GM21528 (cell line): ENCODE measurements around the gene ZMYND8.

ENCODE experiments used
- ATAC-seq: cut with Tn5 transposase; IDR thresholded peaks from one replicate; pipeline ENCODE4 v1.9.1; 2021; ENCODE audit warnings: mild to moderate bottlenecking, moderate library complexity; ENCODE audit not compliant: unreplicated experiment, low FRiP score

Gene ZMYND8

DNA sequence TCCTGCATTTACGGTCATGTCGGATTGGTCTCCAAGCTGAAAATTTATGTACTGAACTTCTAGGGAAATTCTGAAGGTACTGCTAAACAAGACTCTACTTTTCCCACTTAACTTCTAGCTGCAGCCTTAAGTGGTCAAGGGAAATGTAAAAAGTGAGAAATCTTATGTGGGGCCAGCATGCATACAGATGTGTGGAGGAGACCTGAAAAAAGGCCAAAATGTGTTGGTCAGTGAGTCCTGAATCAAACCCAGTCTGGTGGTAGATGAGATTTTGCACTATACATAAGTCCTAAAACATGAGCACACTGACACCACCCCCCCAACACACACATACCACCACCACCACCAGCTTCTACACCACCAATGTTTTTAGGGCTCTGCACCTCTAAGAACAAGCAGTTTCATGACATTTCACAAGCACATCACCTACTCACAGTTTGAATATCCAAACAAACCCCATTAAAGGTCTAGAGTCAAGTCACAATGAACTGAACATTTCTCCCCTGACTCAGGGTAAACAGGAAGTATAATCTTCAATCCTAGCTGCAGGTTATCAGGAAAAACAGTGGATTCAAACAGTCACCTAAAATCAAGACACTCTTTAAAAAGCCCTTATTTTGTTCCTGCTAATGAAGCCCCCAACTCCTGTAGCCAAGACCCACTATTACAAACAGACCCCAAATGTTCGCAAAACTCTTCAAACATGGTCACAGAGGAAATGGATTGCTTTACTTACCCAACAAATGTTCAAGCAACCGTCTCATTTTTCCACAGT lies 1.6 kb downstream of the ZMYND8 start:
- ATAC-seq: no peak

- ATAC-seq: no peak
Observed at GRCh38 chr20:47354464-47354713, 2.1 kb downstream of the ZMYND8 start.

DNA sequence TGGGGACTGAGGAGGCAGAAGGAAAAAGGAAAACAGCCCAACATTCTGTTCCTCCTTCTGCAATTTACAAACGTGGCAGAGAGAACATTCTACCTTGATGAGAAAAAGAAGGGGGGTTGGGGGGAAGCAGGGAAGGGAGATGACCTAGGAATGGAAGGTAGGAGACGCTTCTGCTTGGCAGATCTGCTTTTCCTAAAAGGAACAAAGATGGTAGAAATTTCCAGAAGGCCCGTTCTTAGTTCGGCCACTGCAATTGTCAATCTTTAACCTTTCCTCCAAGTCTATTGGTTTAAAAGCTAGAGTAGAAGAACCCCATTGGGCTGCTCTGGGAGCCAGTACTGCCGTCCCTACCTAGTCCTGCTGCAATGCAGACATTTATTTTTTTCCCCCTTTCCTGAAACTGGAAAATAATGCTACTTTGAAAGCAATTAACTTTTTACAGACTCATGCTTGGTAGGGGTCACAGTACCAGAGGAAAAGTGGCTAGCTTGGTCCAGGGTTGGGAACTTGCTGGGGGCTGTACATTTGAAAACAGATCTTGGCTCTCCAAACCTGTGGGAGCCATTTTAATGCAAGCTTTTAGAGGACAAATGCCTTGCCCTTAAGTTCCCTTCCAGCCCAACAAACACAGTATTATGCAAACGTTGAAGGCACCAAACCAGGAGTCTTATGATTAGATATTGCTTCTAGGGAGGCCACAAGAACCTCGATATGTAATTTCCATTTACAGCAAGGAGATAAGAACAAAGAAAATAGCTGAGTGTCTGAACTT lies 2.6 kb downstream of the ZMYND8 start:
- no peak for ATAC-seq

DNA sequence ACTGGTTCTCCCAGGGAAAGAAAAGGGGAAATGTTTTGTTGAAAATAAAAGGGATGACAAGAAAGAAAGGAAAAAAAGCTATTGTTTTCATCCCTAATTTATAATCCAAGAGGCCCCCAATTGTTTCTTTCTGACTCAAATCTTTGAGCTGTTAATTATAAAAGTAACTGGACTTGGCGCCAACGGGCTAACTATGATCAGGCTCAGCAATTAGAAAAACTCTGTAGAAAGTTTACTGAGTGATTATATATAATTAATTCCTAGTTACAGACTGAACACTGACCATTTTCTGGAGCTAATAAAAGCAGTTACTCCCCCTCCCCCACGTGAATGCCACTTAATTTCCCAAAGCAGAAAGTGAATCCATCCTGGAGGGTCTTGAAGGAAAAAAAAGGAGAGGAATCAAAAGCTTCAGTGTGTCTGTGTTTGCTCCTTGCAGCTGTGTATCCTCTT lies 3.2 kb downstream of the ZMYND8 start:
- ATAC-seq: no peak

DNA sequence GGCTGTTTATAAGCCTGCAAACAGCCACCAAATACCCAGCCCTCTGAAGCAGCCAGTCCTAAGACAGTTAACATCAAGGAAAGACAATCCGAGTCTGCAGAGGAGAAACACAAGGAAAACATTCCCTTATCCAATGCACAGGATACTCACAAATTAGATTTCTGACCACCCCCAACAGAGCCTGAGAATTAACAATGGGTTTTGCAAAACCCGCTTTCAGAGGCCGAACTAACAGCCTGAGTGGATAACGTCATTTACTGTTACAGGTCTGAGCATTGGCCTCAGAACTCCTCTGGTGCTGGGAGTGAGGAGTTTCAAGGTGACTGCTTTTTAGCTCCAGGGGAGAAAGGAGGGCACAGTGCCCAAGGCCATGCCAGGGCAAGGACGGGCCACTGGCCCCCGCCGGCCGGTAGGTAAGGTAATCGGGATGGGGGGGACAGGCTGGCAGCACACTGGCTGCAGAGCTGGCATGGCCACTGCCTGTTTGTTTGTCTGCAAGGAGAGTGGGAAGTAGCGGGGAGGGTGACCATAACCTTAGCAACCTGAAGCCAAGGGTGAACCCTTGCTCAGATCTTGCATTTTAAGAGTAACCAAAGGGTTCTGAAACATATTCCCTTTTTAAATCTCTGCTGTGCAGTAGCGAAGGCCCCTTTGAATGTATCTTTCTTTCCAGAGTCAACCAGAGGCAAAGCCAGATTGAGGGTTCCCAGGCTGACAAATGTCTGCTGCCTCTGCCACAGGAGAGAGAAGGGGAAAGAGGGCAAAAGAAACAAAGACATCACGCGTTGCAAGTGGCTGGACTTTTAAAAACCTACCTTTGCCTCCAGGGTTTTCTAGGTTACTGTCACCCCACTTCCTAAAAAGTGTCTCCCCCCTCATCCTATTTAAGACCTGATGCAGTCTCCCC lies 3.9 kb downstream of the ZMYND8 start:
- ATAC-seq: no peak

DNA sequence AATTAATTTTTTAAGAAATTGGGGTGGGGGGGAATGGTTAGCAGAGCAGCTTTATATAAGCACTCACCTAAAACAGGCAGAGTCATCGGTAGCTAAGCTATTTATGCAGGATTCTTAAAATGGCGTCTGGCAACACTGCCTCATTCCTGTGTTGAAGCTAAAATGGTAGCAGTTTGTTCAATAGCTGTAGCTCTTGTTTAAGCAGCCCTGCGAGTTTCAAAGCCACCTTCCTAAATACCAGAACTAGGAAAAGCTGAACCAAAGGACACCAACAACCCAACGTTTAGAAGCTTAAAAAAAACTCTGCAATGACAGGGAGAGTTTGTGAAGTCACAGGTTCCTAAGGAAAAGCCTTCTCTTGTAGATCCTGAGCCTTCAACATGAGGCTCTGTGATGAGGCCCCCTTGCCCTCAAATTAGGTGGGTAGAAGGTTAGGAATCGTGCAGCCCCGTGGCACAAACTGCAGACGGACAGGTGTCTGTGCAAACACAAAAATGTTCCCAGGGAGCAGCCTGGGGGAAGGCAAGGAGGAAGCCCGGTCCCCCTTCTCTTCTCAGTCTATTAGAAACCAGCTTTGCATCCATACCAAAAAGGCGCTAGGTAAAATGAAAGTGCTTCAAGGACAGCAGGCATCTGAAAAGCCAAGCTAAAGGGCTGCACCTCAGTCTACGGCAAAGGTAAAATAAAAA lies 4.7 kb downstream of the ZMYND8 start:
- no peak for ATAC-seq

- no peak for ATAC-seq
Observed at GRCh38 chr20:47350691-47351545, 5.6 kb downstream of the ZMYND8 start.

DNA sequence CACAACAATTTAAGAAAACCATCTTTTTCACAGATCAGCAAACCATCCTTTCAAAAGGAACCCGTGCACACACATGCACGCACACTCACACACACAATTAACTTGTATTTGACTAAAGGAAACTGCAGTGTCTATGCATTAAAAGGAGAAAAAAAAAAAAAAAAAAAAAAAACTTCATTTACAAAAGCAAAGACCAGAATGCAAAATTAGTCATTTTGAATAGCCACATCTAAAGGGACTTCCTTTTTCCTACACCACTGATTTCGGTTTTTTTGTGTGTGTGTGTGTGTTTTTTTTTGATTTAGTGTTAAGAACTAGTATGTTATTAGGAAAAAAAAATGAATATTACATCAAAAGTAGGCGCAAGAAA lies 6.3 kb downstream of the ZMYND8 start:
- ATAC-seq: no peak

DNA sequence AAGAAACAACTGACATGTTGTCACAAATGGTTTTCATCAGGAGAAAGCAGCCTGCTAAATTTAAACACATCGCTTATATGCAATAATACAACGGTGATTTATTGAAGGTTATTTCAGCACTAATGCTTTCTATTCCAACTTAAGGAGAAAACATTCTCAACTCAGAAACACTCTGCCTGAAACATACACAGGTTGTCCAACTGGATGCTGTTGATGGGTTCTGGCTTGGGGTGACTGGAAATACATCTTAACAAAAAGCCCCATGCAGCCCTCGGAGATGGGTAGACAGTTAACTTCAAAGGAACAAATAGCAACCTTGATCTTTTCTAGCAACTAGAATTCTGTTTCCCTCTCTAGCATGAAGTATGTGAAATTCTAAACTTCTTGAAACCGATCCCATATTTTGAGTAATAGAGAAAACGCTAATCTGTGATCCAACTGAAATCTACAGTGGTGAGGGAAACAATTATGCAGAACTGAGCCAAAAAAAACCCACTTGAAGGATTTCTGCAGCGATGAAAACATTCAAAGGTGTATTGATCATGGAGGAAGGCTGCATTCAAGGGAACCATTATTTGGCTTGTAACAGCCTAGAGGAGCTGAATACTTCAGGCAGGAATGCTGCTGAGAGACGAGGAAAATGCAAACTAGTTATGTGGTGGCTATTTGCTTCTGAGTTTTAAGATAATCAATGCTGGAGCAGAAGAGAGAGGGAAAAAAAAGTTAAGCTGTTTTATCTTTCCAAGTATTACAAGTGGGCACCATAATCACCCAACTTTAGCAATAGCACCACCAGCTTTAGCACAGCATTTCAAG lies 6.9 kb downstream of the ZMYND8 start:
- ATAC-seq: no peak

DNA sequence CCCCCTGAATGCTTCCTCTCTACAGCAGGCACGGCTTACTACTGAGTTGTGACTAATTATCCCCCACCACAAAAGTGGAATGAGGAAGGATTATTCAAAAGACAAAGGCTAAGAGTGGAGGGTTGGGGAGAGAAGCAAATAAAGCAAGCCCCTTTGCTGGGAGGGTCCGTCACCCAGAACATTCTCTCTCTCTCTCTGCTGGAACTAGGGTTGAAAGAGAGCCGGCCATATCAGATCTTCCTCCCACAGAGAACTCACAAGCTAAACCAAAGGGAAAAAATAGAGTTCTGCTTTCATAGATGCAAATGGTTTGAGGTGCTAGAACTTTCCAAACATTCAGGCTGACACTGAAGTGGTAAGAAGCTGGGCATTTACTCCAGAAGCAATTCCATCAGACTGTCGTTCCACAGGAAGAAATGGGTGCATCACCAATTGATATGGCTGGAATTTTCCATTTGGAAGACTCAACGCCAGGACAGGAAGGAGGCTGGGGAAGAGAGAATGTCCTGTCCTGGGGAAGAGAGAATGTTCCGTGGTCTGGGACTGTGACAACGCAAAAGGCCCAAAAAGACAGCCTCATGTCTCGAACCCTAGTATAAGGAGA lies 7.9 kb downstream of the ZMYND8 start:
- ATAC-seq: no peak

- ATAC-seq: no peak
Observed at GRCh38 chr20:47347661-47348435, 8.7 kb downstream of the ZMYND8 start.

DNA sequence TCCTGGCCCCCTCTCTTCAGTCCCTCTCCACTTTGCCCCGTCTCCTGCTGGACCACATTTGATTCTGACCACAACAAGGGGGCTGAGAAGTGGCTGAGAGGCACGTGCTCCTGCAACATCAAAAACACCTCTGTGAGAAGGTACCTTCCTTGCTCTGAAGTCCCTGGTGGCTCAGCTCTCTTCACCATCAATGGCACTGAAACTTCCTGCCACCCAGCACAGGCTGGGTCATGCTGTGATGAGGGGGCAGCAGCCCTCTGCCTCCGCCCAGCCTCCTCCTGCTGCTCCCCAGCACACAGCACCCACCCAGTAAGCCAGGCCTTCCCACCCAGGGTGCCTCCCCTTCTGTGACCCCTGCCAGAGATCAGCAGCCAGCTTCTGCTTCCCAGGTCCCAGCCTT lies 10.3 kb downstream of the ZMYND8 start:
- no peak for ATAC-seq

DNA sequence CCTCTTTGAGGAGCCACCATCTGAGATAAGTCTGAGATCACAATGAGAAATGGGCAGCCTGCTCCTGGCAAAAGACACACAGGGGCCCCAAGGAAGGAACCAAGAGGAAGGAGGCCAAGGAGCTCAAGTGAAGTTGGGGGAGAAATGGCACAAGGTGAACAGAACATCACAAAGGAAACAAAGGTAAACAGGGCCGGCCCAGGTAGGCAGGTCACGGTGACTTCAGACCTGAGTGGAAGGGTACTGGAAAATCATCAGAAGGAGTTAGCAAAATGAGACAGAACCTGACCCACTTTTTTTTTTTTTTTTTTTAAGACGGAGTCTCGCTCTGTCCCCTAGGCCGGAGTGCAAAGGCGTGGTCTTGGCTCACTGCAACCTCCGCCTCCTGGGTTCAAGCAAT lies 11.3 kb downstream of the ZMYND8 start:
- ATAC-seq: no peak

DNA sequence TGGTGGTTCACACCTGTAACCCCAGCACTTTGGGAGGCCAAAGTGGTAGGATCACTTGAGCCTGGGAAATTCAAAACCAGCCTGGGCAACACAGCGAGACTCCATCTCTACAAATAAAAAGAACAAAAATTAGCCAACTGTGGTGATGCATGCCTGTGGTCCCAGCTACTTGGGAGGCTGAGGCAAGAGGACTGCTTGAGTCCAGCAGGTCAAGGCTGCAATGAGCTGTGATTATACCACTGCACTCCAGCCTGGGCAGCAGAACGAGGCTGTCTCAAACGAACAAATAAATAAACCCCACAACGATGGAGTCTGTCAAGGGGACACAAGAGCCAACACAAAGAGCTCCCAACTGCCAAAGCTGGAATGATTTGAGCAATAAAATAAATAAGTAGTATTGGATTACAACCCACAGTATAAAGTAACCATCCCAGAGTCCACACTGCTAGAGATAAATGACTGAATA lies 13.5 kb downstream of the ZMYND8 start:
- no peak for ATAC-seq

DNA sequence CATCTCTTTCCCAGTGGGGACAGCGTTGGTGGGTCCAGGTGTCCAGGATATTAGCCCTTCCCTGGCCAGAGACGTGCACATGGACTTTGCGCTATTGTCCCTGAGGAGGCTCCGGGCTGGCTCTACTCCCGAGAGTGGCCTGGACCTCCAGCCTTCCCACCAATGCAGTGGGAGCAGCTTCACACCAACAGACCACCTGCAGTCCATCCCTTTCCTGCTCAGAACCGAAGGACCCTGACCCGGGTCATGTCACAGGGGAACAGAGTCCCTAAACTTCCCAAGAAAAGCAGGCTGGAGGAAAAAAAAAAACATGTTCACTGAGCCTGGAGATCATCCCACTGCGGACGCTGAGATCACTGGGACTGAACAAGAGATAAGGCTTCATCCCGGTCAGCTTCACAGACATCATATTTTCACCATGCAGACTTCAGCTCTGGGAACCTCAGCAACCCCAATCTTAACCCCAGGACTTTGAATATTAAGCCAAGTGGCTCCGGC lies 18.3 kb downstream of the ZMYND8 start:
- ATAC-seq: no peak

DNA sequence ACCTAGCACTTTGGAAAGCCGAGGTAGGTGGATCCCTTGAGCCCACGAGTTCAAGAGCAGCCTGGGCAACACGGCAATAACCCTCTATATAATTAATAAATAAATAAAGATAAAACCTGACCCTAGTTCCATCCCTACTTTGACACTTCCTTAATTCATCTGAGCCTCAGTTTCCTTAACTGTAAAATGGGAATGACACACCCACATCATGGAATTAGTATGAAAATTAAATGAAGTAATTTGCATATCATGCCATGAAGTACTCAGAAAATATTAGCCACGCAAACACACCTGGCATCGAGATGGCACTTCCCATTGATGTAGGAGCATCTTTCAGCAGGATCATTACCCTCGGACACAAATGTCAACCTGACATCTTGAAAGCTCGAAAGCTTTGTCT lies 19.1 kb downstream of the ZMYND8 start:
- no peak for ATAC-seq

DNA sequence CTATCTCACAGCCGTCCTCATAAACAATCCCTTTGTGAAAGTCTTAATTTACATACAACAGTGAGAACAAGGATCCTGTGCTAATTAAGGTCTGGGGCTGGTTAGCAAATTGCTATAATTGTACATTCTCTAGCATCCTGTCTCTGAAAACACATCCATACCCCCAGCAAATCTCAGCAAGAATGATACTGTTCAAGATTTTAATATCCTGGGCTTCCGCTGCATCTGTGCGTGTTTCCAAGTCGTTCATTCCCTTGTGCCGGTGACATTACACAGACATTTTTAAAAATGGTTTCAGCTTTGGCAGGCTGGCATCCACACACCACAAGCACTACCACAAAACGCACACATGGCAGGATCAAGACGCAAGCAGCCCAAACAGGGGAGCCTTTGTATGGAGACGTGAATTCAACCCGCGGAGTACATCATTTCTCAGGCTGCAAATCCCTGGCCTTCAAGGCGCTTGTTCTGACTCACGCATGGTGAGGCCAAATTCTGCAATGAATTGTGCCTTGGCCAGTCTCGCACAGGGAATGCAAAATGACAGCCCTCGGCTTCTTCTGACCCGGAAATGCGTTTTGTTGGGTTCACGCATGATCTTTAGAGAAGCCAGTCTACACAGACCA lies 20.3 kb downstream of the ZMYND8 start:
- no peak for ATAC-seq
